HG03280 (cell line): ENCODE measurements around the gene PFKFB4.

Experiments
- ATAC-seq: cut with Tn5 transposase; IDR thresholded peaks from one replicate; pipeline ENCODE4 v1.9.1; 2021; ENCODE audit warnings: mild to moderate bottlenecking, moderate library complexity; ENCODE audit not compliant: unreplicated experiment

PFKFB4 gene

DNA sequence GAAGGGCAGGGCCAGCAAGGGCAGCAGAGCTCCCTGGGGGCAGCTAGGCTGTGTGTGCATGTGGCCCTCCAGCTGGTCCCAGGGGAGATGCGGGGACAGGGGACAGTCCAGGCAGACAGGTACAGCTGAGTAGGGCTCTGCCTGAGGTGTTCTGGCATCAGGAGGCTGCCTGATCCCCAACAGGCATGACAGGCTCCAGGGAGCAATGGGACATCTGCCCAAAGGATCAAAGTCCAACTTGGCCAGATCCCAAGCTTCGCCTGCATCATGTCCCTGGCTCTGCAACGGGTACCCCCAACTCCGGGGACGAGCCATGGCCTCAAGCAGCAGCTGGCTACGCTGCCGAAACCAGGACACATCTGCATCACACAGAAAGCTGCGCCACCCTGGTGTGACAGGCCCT, 88.3 kb downstream of the PFKFB4 start:
- no peak for ATAC-seq
